Measurements from ENCODE around the gene RANGRF. TPM values are rescaled to one million over a fixed set of nuclear protein-coding genes. Genes with fewer than 3 reads are reported as not detected.

The RANGRF gene, protein sequence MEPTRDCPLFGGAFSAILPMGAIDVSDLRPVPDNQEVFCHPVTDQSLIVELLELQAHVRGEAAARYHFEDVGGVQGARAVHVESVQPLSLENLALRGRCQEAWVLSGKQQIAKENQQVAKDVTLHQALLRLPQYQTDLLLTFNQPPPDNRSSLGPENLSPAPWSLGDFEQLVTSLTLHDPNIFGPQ
- 25.6 TPM for total RNA-seq
- long read RNA-seq, transcript RANGRF-201 (5 exons, 1,009 nt) = major isoform, 16 of 32 reads
- long read RNA-seq, partial matches to known transcripts = 8 of 32 reads
- long read RNA-seq, other reads (novel, unspliced or antisense) = 4 of 32 reads

DNA sequence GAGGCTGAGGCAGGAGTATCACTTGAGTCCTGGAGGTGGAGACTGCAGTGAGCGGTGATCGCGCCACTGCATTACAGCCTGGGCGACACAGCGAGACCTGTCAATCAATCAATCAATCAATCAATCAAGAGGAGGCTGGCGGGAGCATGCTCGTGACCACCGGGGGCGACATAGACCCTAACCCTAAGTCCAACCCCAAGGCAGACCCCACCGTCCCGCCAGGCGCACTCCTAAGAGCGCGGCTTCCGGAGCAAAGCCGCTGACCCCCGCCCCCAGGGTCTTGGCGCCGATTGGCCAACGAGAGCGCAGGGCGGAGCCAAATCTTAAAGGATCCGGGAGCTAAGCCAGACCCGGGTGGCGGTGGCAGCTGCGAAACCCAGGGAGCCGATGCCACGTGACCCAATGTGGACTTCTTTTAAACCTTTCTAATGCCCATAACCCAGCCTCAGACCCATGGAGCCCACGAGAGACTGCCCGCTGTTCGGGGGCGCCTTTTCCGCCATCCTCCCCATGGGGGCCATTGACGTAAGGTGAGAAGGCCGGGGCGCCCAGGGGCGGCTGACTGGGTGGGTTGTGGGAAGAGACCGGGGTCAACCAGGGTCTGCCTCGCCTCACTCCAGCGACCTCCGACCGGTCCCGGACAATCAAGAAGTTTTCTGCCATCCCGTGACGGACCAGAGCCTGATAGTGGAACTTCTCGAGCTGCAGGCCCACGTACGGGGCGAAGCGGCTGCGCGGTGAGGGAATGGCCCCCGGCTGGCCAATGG is at the start of gene RANGRF:
Gene RANGRF, plus strand, starts transcription at position 335 of the 767 bp plus-strand sequence. Its CDS starts 119 bp downstream, at position 454.
- peak; percentile 92 for DNase-seq
- H3K9me3 ChIP-seq (replicated peaks) = no peaks in the 10 kb centered on the region
- H3K4me1 ChIP-seq = peaks cover 22% of the 10 kb centered on the region
- peak within 1 kb of the TSS; percentile 88 for H3K4me3 ChIP-seq
- peak within 1 kb of the TSS; percentile 96 for H3K27ac ChIP-seq (replicated peaks)
- H3K27me3 ChIP-seq (ENCODE audit: low read depth) = no peaks in the 10 kb centered on the region
- TF ChIP-seq, protein P1, sequence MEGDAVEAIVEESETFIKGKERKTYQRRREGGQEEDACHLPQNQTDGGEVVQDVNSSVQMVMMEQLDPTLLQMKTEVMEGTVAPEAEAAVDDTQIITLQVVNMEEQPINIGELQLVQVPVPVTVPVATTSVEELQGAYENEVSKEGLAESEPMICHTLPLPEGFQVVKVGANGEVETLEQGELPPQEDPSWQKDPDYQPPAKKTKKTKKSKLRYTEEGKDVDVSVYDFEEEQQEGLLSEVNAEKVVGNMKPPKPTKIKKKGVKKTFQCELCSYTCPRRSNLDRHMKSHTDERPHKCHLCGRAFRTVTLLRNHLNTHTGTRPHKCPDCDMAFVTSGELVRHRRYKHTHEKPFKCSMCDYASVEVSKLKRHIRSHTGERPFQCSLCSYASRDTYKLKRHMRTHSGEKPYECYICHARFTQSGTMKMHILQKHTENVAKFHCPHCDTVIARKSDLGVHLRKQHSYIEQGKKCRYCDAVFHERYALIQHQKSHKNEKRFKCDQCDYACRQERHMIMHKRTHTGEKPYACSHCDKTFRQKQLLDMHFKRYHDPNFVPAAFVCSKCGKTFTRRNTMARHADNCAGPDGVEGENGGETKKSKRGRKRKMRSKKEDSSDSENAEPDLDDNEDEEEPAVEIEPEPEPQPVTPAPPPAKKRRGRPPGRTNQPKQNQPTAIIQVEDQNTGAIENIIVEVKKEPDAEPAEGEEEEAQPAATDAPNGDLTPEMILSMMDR (IDR thresholded peaks at IDR 0.05; ENCODE audit: borderline replicate concordance) = no peak
- peaks cover 3% of the 10 kb centered on the region for H3K36me3 ChIP-seq
- intact Hi-C loops (cut with micrococcal nuclease) = no loop called here

DNA sequence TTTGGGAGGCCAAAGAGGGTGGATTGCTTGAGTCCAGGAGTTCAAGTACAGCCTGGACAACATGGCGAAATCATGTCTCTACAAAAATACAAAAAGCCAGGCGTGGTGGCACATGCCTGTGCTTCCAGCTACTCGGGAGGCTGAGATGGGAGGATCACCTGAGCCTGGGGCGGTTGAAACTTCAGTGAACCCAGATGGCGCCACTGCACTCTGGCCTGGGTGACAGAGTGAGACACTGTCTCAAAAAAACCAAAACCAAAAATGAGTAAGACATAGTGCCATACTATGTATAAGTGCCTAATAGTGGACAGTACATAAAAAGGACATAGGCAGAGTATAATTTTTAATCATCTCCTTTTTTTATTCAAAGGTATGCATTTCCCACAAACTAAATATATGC is 44.6 kb upstream of the RANGRF start:
- Histone ChIP-seq H3K4me1 (peaks cover 25% of the 10 kb centered on the region), H3K9me3 (replicated peaks) (no peaks in the 10 kb centered on the region), H3K27ac (replicated peaks) (no peak overlapping the region), H3K27me3 (ENCODE audit: low read depth) (no peaks in the 10 kb centered on the region), H3K4me3 (no peak overlapping the region), H3K36me3 (peaks cover 42% of the 10 kb centered on the region)
- no peak for DNase-seq
- intact Hi-C loops (cut with micrococcal nuclease) = no loop called here
- TF ChIP-seq, protein P1 (IDR thresholded peaks at IDR 0.05; ENCODE audit: borderline replicate concordance) = no peak

DNA sequence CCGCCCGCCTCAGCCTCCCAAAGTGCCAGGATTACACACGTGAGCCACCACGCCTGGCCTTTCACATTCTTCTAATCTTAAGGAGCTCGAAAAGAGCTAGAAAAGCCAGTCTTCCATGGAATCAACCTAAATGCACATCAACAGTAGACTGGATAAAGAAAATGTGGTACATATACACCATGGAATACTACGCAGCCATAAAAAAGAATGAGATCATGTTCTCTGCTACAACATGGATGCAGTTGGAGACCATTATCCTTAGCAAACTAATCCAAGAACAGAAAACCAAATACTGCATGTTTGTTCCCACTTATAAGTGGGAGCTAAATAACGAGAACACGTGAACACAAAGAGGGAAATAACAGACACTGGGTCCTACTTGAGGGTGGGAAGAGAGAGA is 43.7 kb upstream of the RANGRF start:
- H3K36me3 ChIP-seq = peaks cover 37% of the 10 kb centered on the region
- no peaks in the 10 kb centered on the region for H3K9me3 ChIP-seq (replicated peaks)
- TF ChIP-seq, protein P1 (IDR thresholded peaks at IDR 0.05; ENCODE audit: borderline replicate concordance) = no peak
- intact Hi-C loops (cut with micrococcal nuclease) = no loop called here
- no peak overlapping the region for H3K4me3 ChIP-seq
- peaks cover 34% of the 10 kb centered on the region for H3K4me1 ChIP-seq
- no peak overlapping the region for H3K27ac ChIP-seq (replicated peaks)
- DNase-seq = no peak
- no peaks in the 10 kb centered on the region for H3K27me3 ChIP-seq (ENCODE audit: low read depth)

DNA sequence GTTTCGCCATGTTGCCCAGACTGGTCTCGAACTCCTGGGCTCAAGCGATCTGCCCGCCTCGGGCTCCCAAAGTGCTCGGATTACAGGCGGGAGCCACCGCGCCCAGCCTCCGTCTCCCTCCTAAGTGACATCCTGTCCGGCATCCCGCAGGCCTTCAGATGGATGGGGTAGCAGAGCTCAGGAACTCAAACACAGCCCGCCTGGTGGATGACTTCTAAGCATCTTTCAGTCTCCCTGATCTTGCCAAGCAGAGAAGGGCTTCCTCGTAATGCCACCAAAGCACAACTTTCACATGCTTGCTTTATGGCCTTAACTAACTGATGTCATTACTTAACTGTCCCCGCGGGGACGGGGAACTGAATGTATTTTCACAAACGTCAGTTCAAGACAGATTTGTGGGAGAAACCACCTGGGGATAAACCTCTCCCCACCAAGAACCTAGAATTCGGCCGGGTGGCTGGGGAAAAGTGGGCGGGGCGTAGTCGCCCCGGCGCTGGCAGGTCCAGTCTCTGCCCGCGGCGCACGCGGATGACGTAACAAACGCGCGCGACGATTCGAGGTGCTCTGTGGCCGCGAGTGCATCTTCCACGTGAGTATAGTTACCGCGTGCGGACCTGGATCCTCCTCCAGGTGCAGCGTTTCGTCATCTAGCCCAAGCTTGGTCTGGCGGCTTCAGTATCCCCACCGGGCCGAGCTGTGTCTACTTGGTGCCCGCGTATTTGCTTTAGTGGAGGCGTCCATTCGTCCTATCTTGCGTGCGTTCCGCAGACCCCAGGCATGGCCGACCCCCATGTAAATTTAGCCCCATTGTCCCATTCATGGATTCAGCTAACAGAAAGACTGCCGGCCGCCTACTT is 39.5 kb upstream of the RANGRF start, which contains the start of gene PFAS:
Gene PFAS, plus strand, starts transcription at position 539 of the 857 bp plus-strand sequence. CDS start 4,649 bp downstream, outside the sequence.
- peaks cover 37% of the 10 kb centered on the region for H3K4me1 ChIP-seq
- H3K4me3 ChIP-seq = peak within 1 kb of the TSS; percentile 90
- TF ChIP-seq, protein P1 (IDR thresholded peaks at IDR 0.05; ENCODE audit: borderline replicate concordance) = no peak
- intact Hi-C loops (cut with micrococcal nuclease) = no loop called here
- no peaks in the 10 kb centered on the region for H3K27me3 ChIP-seq (ENCODE audit: low read depth)
- no peaks in the 10 kb centered on the region for H3K9me3 ChIP-seq (replicated peaks)
- peak; percentile 97 for DNase-seq
- H3K36me3 ChIP-seq = peaks cover 15% of the 10 kb centered on the region
- H3K27ac ChIP-seq (replicated peaks) = peak within 1 kb of the TSS; percentile 97
